HEK293T (cell line): Measurements from ENCODE around the gene ZFHX2.
"Not testable (repeated sequence)": the region's sequence is repeated elsewhere in the genome, so short reads cannot be mapped to it uniquely, and the experiment has no call there.

Source experiments
- CTCF ChIA-PET: fragments of 350-600 bp; formaldehyde crosslinking; extraction: SDS; loops from one replicate; lab custom pipeline; 2021; ENCODE audit warnings: antibody characterized with exemption, inconsistent platforms; lab: Yijun Ruan, JAX
- POLR2A ChIA-PET: fragments of 350-600 bp; formaldehyde crosslinking; extraction: SDS; loops from one replicate; lab custom pipeline; 2020; ENCODE audit warnings: antibody characterized with exemption, inconsistent platforms; lab: Yijun Ruan, JAX
- DNase-seq: peaks from one replicate; pipeline ENCODE4 v3.0.0; 2012; ENCODE audit warnings: mixed read lengths; ENCODE audit errors: extremely low spot score
- ARNT ChIP-seq: fragments of 450-650 bp; IDR thresholded peaks from 2 replicates; pipeline ENCODE4 v1.6.1; 2017; ENCODE audit warnings: mild to moderate bottlenecking
- BHLHE40 ChIP-seq: fragments of 450-650 bp; IDR thresholded peaks from 2 replicates; pipeline ENCODE4 v1.6.1; 2016; ENCODE audit warnings: mild to moderate bottlenecking, moderate library complexity, borderline replicate concordance
- CTBP1 ChIP-seq: fragments of 450-650 bp; IDR thresholded peaks from 2 replicates; pipeline ENCODE4 v1.6.1; 2016; ENCODE audit warnings: borderline replicate concordance
- ELF4 ChIP-seq: fragments of 450-650 bp; IDR thresholded peaks from 2 replicates; pipeline ENCODE4 v1.6.1; 2017; ENCODE audit warnings: antibody characterized with exemption
- FOXA1 ChIP-seq: fragments of 450-650 bp; IDR thresholded peaks from 2 replicates; pipeline ENCODE4 v1.6.1; 2016; ENCODE audit warnings: mild to moderate bottlenecking
- FOXK2 ChIP-seq: fragments of 450-650 bp; IDR thresholded peaks from 2 replicates; pipeline ENCODE4 v1.6.1; 2016; ENCODE audit warnings: mild to moderate bottlenecking
- FOXM1 ChIP-seq: fragments of 450-650 bp; IDR thresholded peaks from 2 replicates; pipeline ENCODE4 v1.6.1; 2017; ENCODE audit warnings: mild to moderate bottlenecking, borderline replicate concordance
- HDGF ChIP-seq: fragments of 450-650 bp; IDR thresholded peaks from 2 replicates; pipeline ENCODE4 v1.6.1; 2017; ENCODE audit warnings: antibody characterized with exemption, borderline replicate concordance
- L3MBTL2 ChIP-seq: fragments of 450-650 bp; conservative IDR thresholded peaks from 2 replicates; pipeline ENCODE4 v1.6.1; 2016; ENCODE audit warnings: mild to moderate bottlenecking
- LEF1 ChIP-seq: fragments of 450-650 bp; IDR thresholded peaks from 2 replicates; pipeline ENCODE4 v1.6.1; 2017; ENCODE audit warnings: mild to moderate bottlenecking, borderline replicate concordance
- NFRKB ChIP-seq: fragments of 450-650 bp; IDR thresholded peaks from 2 replicates; pipeline ENCODE4 v1.6.1; 2016; ENCODE audit warnings: mild to moderate bottlenecking, moderate library complexity
- SP1 ChIP-seq: fragments of 450-650 bp; IDR thresholded peaks from 2 replicates; pipeline ENCODE4 v1.6.1; 2017
- SUZ12 ChIP-seq: fragments of 450-650 bp; IDR thresholded peaks from 2 replicates; pipeline ENCODE4 v1.6.1; 2016; ENCODE audit warnings: mild to moderate bottlenecking
- TARDBP ChIP-seq: fragments of 450-650 bp; IDR thresholded peaks from 2 replicates; pipeline ENCODE4 v1.6.1; 2016
- ZNF384 ChIP-seq: fragments of 450-650 bp; IDR thresholded peaks from 2 replicates; pipeline ENCODE4 v1.6.1; 2016
- TF ChIP-seq, protein P1 (sequence below): fragments of 450-650 bp; IDR thresholded peaks from 2 replicates; pipeline ENCODE4 v1.6.1; 2016

Gene ZFHX2

GRCh38 chr14:23551266-23552028 lies at the start of gene ZFHX2:
Gene ZFHX2 (minus strand): TSS chr14:23551765. CDS start chr14:23535325, 16,440 bp downstream.
- POLR2A ChIA-PET = interaction anchor here (0.7 to 2.4 kb wide), 4 partner anchors 8 to 82 kb away, joined by 3 to 9 read pairs (median 4); partner anchors contain the start of genes AP1G2 and NGDN
- TF ChIP-seq TARDBP (no peak), FOXA1 (no peak), ARNT (no peak), L3MBTL2 (no peak; the same call in 1 of the 2 replicates), LEF1 (no peak), FOXK2 (no peak), ZNF384 (no peak), CTBP1 (no peak), HDGF (no peak), ELF4 (no peak), FOXM1 (no peak), NFRKB (no peak), BHLHE40 (no peak), SP1 (no peak), SUZ12 (no peak)
- TF ChIP-seq, protein P1, sequence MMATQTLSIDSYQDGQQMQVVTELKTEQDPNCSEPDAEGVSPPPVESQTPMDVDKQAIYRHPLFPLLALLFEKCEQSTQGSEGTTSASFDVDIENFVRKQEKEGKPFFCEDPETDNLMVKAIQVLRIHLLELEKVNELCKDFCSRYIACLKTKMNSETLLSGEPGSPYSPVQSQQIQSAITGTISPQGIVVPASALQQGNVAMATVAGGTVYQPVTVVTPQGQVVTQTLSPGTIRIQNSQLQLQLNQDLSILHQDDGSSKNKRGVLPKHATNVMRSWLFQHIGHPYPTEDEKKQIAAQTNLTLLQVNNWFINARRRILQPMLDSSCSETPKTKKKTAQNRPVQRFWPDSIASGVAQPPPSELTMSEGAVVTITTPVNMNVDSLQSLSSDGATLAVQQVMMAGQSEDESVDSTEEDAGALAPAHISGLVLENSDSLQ = no peak; the same call in 1 of the 2 replicates
- CTCF ChIA-PET = interaction anchor here (0.5 to 1.9 kb wide), 4 partner anchors 8 to 85 kb away, joined by 3 to 8 read pairs (median 4); no protein-coding TSS in a partner anchor
- DNase-seq = peak; percentile 81

DNA sequence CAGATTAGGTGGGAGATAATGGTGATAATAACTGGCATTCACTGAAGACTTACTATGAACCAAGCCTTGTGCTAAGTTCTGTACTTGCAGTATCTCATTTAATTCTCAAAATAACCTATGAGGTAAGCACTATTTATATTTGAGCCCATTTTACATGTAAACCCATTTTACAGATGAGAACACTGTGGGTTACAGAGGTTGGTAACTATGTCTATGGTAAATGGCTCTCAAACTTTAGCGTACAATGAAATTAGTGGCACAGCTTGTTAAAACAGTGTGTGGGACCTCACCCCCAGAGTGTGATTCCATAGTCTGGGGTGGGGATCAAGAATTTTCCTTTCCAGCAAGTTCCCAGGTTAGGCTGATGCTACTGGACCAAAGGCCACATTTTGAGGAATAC lies 49.2 kb upstream of the ZFHX2 start:
- no peak for DNase-seq
- TF ChIP-seq ELF4 (no peak), SP1 (no peak), TARDBP (no peak), ARNT (no peak), FOXK2 (no peak), HDGF (no peak), NFRKB (no peak), FOXM1 (no peak), L3MBTL2 (no peak), SUZ12 (no peak), LEF1 (no peak), CTBP1 (no peak), FOXA1 (no peak), BHLHE40 (no peak)
- TF ChIP-seq, protein P1 = no peak
- ChIA-PET CTCF (no interaction called here), POLR2A (interaction anchor here (0.5 kb wide), 1 partner anchor 12 kb away, joined by 3 read pairs; no protein-coding TSS in a partner anchor)

GRCh38 chr14:23600322-23600707 lies 48.8 kb upstream of the ZFHX2 start:
- POLR2A ChIA-PET = no interaction called here
- DNase-seq = no peak
- TF ChIP-seq TARDBP (no peak), ZNF384 (no peak), SUZ12 (no peak), FOXA1 (no peak), HDGF (no peak), L3MBTL2 (no peak), BHLHE40 (no peak), FOXK2 (no peak), FOXM1 (no peak), CTBP1 (no peak)
- TF ChIP-seq, protein P1 = no peak
- CTCF ChIA-PET = no interaction called here

- POLR2A ChIA-PET = not testable (repeated sequence)
- CTCF ChIA-PET = interaction anchor here (2.0 kb wide), 1 partner anchor 38 kb away, joined by 4 read pairs; no protein-coding TSS in a partner anchor
These were observed 42.6 kb upstream of the ZFHX2 start for GRCh38 chr14:23594191-23594590.

GRCh38 chr14:23590198-23590597 lies 38.6 kb upstream of the ZFHX2 start:
- ChIA-PET CTCF (interaction anchor here (0.6 to 0.7 kb wide), 2 partner anchors 9 to 417 kb away, joined by 4 read pairs; no protein-coding TSS in a partner anchor), POLR2A (no interaction called here)
- TF ChIP-seq ELF4 = no peak
- no peak for TF ChIP-seq FOXM1
- TF ChIP-seq LEF1 = no peak
- TF ChIP-seq FOXK2 = no peak
- no peak for TF ChIP-seq NFRKB
- no peak for TF ChIP-seq CTBP1
- no peak for TF ChIP-seq HDGF
- TF ChIP-seq, protein P1 = no peak
- no peak for TF ChIP-seq BHLHE40
- no peak for TF ChIP-seq FOXA1
- TF ChIP-seq ZNF384 = no peak
- no peak for TF ChIP-seq L3MBTL2
- TF ChIP-seq SP1 = no peak
- no peak for TF ChIP-seq TARDBP
- no peak for TF ChIP-seq SUZ12
- TF ChIP-seq ARNT = no peak
- no peak for DNase-seq

More at GRCh38 chr14:23594191-23594590, 42.6 kb upstream of the ZFHX2 start:
- not testable (repeated sequence) for DNase-seq
